Activated CD4-positive, alpha-beta T cell treated with anti-CD3 and anti-CD28 coated beads for 36 hours (primary cell): ENCODE data around the gene CETN2. TPM values are rescaled to one million over a fixed set of nuclear protein-coding genes. Genes with fewer than 3 reads are reported as not detected.

Experiments
- ATAC-seq: fragments of 200-7000 bp; cut with Tn5 transposase; one replicate; pipeline ENCODE4 v1.10.0; 2021; ENCODE audit warnings: mild to moderate bottlenecking, moderate library complexity
- CTCF ChIA-PET: fragments of 350-600 bp; sonication (Branson Sonifier 250); formaldehyde crosslinking; loops from one replicate; lab custom pipeline; 2021; ENCODE audit warnings: antibody characterized with exemption; lab: Charles Lee
- POLR2A ChIA-PET: fragments of 350-600 bp; sonication (Branson Sonifier 250); formaldehyde crosslinking; loops from one replicate; lab custom pipeline; 2021; ENCODE audit warnings: antibody characterized with exemption, inconsistent platforms; lab: Charles Lee
- DNase-seq: peaks from one replicate; pipeline ENCODE4 v3.0.0-alpha.2; 2020
- H3K27ac Mint-ChIP-seq: one replicate; pipeline ENCODE4 v1.8.0; 2021; ENCODE audit warnings: mixed read lengths
- H3K27me3 Mint-ChIP-seq: one replicate; pipeline ENCODE4 v1.8.0; 2021; ENCODE audit warnings: mixed read lengths
- H3K36me3 Mint-ChIP-seq: one replicate; pipeline ENCODE4 v1.8.0; 2021; ENCODE audit warnings: low read depth, mixed read lengths
- H3K4me1 Mint-ChIP-seq: one replicate; pipeline ENCODE4 v1.8.0; 2021; ENCODE audit warnings: mixed read lengths
- H3K4me3 Mint-ChIP-seq: one replicate; pipeline ENCODE4 v1.8.0; 2021; ENCODE audit warnings: mild to moderate bottlenecking, moderate library complexity, mixed read lengths
- H3K9me3 Mint-ChIP-seq: one replicate; pipeline ENCODE4 v1.8.0; 2021; ENCODE audit warnings: low read depth, mixed read lengths
- intact Hi-C, 2 experiments: fragments of 100-400 bp; cut with DNase I in 1 of 2; cut with micrococcal nuclease in 1 of 2; formaldehyde crosslinking; loops; one replicate each; pipeline versions ENCODE4 v1.14.2 to v1.15.1; 2022 to 2024; cut with DNase I, micrococcal nuclease
- total RNA-seq, 2 experiments: library from RNA; stranded (reverse); gene quantifications; one replicate each; pipeline ENCODE4 v1.2.3, GENCODE V29; 2021

CETN2 gene
- total RNA-seq, result 10 to 100 TPM; 11.2 to 13.1 TPM

- Mint-ChIP-seq H3K27me3 (no peaks in the 10 kb centered on the region), H3K4me3 (peak within 1 kb of the TSS; percentile 83), H3K4me1 (peaks cover 19% of the 10 kb centered on the region), H3K9me3 (no peaks in the 10 kb centered on the region), H3K36me3 (peaks cover 9% of the 10 kb centered on the region), H3K27ac (peak within 1 kb of the TSS; percentile 78)
- ChIA-PET POLR2A (interaction anchor here (0.6 to 1.4 kb wide), 2 partner anchors 10 to 885 kb away, joined by 3 to 6 read pairs; no protein-coding TSS in a partner anchor), CTCF (interaction anchor here (0.6 kb wide), 1 partner anchor 28 kb away, joined by 3 read pairs; no protein-coding TSS in a partner anchor)
- intact Hi-C loops, result loop anchor here (1.0 to 10.0 kb wide), 5 partner anchors 97 to 1932 kb away; partner anchors contain the start of genes CD99L2 (in 1 of the 2), HAUS7 (in 1 of the 2) and VMA21 (in 1 of the 2)
- ATAC-seq (peak; percentile 99), DNase-seq (peak; percentile 96)
Observed at GRCh38 chrX:152830312-152831305, at the start of gene CETN2, which contains the start of gene NSDHL. TSS of gene CETN2 (minus strand) at chrX:152830757. CDS start at chrX:152830710, 47 bp downstream. TSS of gene NSDHL (plus strand) at chrX:152831063. CDS start at chrX:152846325, 15,262 bp downstream.

- intact Hi-C loops, result no loop called here
- ChIA-PET POLR2A (no interaction called here), CTCF (no interaction called here)
- ATAC-seq (no peak), DNase-seq (no peak)
- H3K4me1 Mint-ChIP-seq, result no peaks in the 10 kb centered on the region
- H3K4me3 Mint-ChIP-seq, result no peak overlapping the region
- H3K27me3 Mint-ChIP-seq, result no peaks in the 10 kb centered on the region
- H3K36me3 Mint-ChIP-seq, result no peaks in the 10 kb centered on the region
- no peaks in the 10 kb centered on the region for H3K9me3 Mint-ChIP-seq
- no peak overlapping the region for H3K27ac Mint-ChIP-seq
Observed at GRCh38 chrX:152878976-152879755, 48.6 kb upstream of the CETN2 start.

GRCh38 chrX:152876931-152877840, 46.6 kb upstream of the CETN2 start:
- Mint-ChIP-seq H3K27ac (no peak overlapping the region), H3K4me1 (peaks cover 2% of the 10 kb centered on the region), H3K9me3 (no peaks in the 10 kb centered on the region), H3K27me3 (no peaks in the 10 kb centered on the region), H3K4me3 (no peak overlapping the region), H3K36me3 (no peaks in the 10 kb centered on the region)
- CTCF ChIA-PET, result no interaction called here
- intact Hi-C loops, result no loop called here
- POLR2A ChIA-PET, result no interaction called here
- ATAC-seq (no peak), DNase-seq (no peak)

- POLR2A ChIA-PET, result no interaction called here
- H3K4me3 Mint-ChIP-seq, result no peak overlapping the region
- DNase-seq (no peak), ATAC-seq (no peak)
- H3K4me1 Mint-ChIP-seq, result peaks cover 7% of the 10 kb centered on the region
- H3K27ac Mint-ChIP-seq, result no peak overlapping the region
- H3K27me3 Mint-ChIP-seq, result no peaks in the 10 kb centered on the region
- no peaks in the 10 kb centered on the region for H3K36me3 Mint-ChIP-seq
- intact Hi-C loops, result no loop called here
- no peaks in the 10 kb centered on the region for H3K9me3 Mint-ChIP-seq
- CTCF ChIA-PET, result interaction anchor here (0.6 kb wide), 1 partner anchor 795 kb away, joined by 3 read pairs; no protein-coding TSS in a partner anchor
Observed at GRCh38 chrX:152873361-152873760, 42.8 kb upstream of the CETN2 start.

GRCh38 chrX:152872522-152872921, 42.0 kb upstream of the CETN2 start:
- intact Hi-C loops, result no loop called here
- Mint-ChIP-seq H3K9me3 (no peaks in the 10 kb centered on the region), H3K4me3 (no peak overlapping the region), H3K4me1 (peaks cover 7% of the 10 kb centered on the region), H3K27me3 (no peaks in the 10 kb centered on the region), H3K36me3 (no peaks in the 10 kb centered on the region), H3K27ac (no peak overlapping the region)
- ChIA-PET CTCF (no interaction called here), POLR2A (no interaction called here)
- DNase-seq (no peak), ATAC-seq (no peak)

GRCh38 chrX:152871260-152871659, 40.7 kb upstream of the CETN2 start:
- H3K27me3 Mint-ChIP-seq, result no peaks in the 10 kb centered on the region
- intact Hi-C loops, result no loop called here
- no peak for DNase-seq
- no peak overlapping the region for H3K27ac Mint-ChIP-seq
- no peaks in the 10 kb centered on the region for H3K9me3 Mint-ChIP-seq
- H3K4me3 Mint-ChIP-seq, result no peak overlapping the region
- no peaks in the 10 kb centered on the region for H3K36me3 Mint-ChIP-seq
- H3K4me1 Mint-ChIP-seq, result peaks cover 7% of the 10 kb centered on the region
- ATAC-seq, result no peak
- ChIA-PET POLR2A (no interaction called here), CTCF (no interaction called here)

GRCh38 chrX:152869972-152870371, 39.4 kb upstream of the CETN2 start:
- DNase-seq (no peak), ATAC-seq (no peak)
- Mint-ChIP-seq H3K4me3 (no peak overlapping the region), H3K4me1 (peaks cover 7% of the 10 kb centered on the region), H3K27ac (no peak overlapping the region), H3K36me3 (peaks cover 3% of the 10 kb centered on the region), H3K9me3 (no peaks in the 10 kb centered on the region), H3K27me3 (no peaks in the 10 kb centered on the region)
- intact Hi-C loops, result no loop called here
- POLR2A ChIA-PET, result no interaction called here
- CTCF ChIA-PET, result no interaction called here

- H3K36me3 Mint-ChIP-seq, result peaks cover 11% of the 10 kb centered on the region
- H3K9me3 Mint-ChIP-seq, result no peaks in the 10 kb centered on the region
- no peak overlapping the region for H3K27ac Mint-ChIP-seq
- ATAC-seq (no peak), DNase-seq (no peak)
- POLR2A ChIA-PET, result no interaction called here
- CTCF ChIA-PET, result no interaction called here
- H3K4me1 Mint-ChIP-seq, result no peaks in the 10 kb centered on the region
- no peaks in the 10 kb centered on the region for H3K27me3 Mint-ChIP-seq
- H3K4me3 Mint-ChIP-seq, result no peak overlapping the region
- intact Hi-C loops, result no loop called here
Observed at GRCh38 chrX:152866386-152866785, 35.8 kb upstream of the CETN2 start.

- no peak for ATAC-seq
- POLR2A ChIA-PET, result no interaction called here
- H3K36me3 Mint-ChIP-seq, result peaks cover 11% of the 10 kb centered on the region
- intact Hi-C loops, result no loop called here
- CTCF ChIA-PET, result no interaction called here
- H3K27ac Mint-ChIP-seq, result no peak overlapping the region
- no peaks in the 10 kb centered on the region for H3K9me3 Mint-ChIP-seq
- H3K4me3 Mint-ChIP-seq, result no peak overlapping the region
- no peaks in the 10 kb centered on the region for H3K27me3 Mint-ChIP-seq
- H3K4me1 Mint-ChIP-seq, result no peaks in the 10 kb centered on the region
- no peak for DNase-seq
Observed at GRCh38 chrX:152865232-152865920, 34.8 kb upstream of the CETN2 start.

- CTCF ChIA-PET, result no interaction called here
- no peaks in the 10 kb centered on the region for H3K27me3 Mint-ChIP-seq
- H3K27ac Mint-ChIP-seq, result no peak overlapping the region
- H3K4me1 Mint-ChIP-seq, result peaks cover 5% of the 10 kb centered on the region
- ATAC-seq (no peak), DNase-seq (no peak)
- intact Hi-C loops, result no loop called here
- H3K36me3 Mint-ChIP-seq, result peaks cover 11% of the 10 kb centered on the region
- POLR2A ChIA-PET, result no interaction called here
- H3K4me3 Mint-ChIP-seq, result no peak overlapping the region
- no peaks in the 10 kb centered on the region for H3K9me3 Mint-ChIP-seq
Observed at GRCh38 chrX:152861826-152862225, 31.3 kb upstream of the CETN2 start.
